GM12878 (cell line): ENCODE data around the gene REXO1. TPM values are rescaled to one million over a fixed set of nuclear protein-coding genes. Genes with fewer than 3 reads are reported as not detected.

ENCODE experiments used
- CEBPB ChIP-seq, 2 experiments: fragments of 150-350 bp in 1 of 2; IDR thresholded peaks; 2 replicates each; pipeline ENCODE4 v1.6.1; 2012 to 2014; ENCODE audit warnings: low read depth in 2 of 2, low read length in 2 of 2, borderline replicate concordance in 1 of 2, inconsistent platforms in 1 of 2
- DPF2 ChIP-seq: fragments of 450-650 bp; IDR thresholded peaks from 2 replicates; pipeline ENCODE4 v1.6.1; 2017; ENCODE audit warnings: mild to moderate bottlenecking
- EED ChIP-seq: sonication (generic); IDR thresholded peaks from 2 replicates; pipeline ENCODE4 v1.6.1; 2016; ENCODE audit warnings: antibody characterized with exemption, low read depth
- EZH2 ChIP-seq: IDR thresholded peaks from 2 replicates; pipeline ENCODE4 v1.6.1; 2012; ENCODE audit warnings: low read depth, mild to moderate bottlenecking, control low read depth, inconsistent platforms, low read length, borderline replicate concordance; ENCODE audit not compliant: control insufficient read depth
- HDGF ChIP-seq: fragments of 450-650 bp; IDR thresholded peaks from 2 replicates; pipeline ENCODE4 v1.6.1; 2016; ENCODE audit warnings: antibody characterized with exemption
- MTA2 ChIP-seq: fragments of 450-650 bp; IDR thresholded peaks from 2 replicates; pipeline ENCODE4 v1.6.1; 2016; ENCODE audit warnings: low read depth, mild to moderate bottlenecking, moderate library complexity
- RBBP5 ChIP-seq: fragments of 200-600 bp; sonication (generic); conservative IDR thresholded peaks from 2 replicates; pipeline ENCODE4 v1.6.1; 2016
- SMC3 ChIP-seq: IDR thresholded peaks from 2 replicates; pipeline ENCODE4 v1.6.1; 2011; ENCODE audit warnings: low read length, improper control_type of control experiment, borderline replicate concordance
- SP1 ChIP-seq: IDR thresholded peaks from one replicate; pipeline ENCODE4 v1.6.1; 2011; ENCODE audit warnings: low read depth, low read length
- TARDBP ChIP-seq: IDR thresholded peaks from 2 replicates; pipeline ENCODE4 v1.6.1; 2016; ENCODE audit warnings: borderline replicate concordance
- TBL1XR1 ChIP-seq: IDR thresholded peaks from 2 replicates; pipeline ENCODE4 v1.6.1; 2012; ENCODE audit warnings: low read depth, low read length, improper control_type of control experiment
- TCF7 ChIP-seq: IDR thresholded peaks from 2 replicates; pipeline ENCODE4 v1.6.1; 2014; ENCODE audit warnings: antibody characterized with exemption, borderline replicate concordance
- YBX1 ChIP-seq: fragments of 450-650 bp; IDR thresholded peaks from 2 replicates; pipeline ENCODE4 v1.6.1; 2016; ENCODE audit warnings: antibody characterized with exemption
- polyA plus RNA-seq, 11 experiments: library from polyadenylated mRNA; depleted of rRNA in 4 of 11; unstranded in 6 of 11; stranded (reverse) in 5 of 11; fragments of >200 nt; fragmentation: Nextera tagmentation in 4 of 11; fragmentation: Illumina TruSeq in 1 of 11; extraction: Ambion mirVana in 4 of 11; extraction: Trizol in 1 of 11; gene quantifications; 1 replicate in 1 of 11; 2 replicates in 10 of 11; pipeline versions ENCODE4 v1.2.1 to v1.2.3, GENCODE V29; 2011 to 2016; ENCODE audit warnings: inconsistent platforms in 2 of 11, missing spikeins in 2 of 11, low read depth in 1 of 11
- total RNA-seq, 4 experiments: library from RNA; depleted of rRNA in 3 of 4; stranded (reverse); fragments of >200 nt in 3 of 4; fragmentation: Illumina TruSeq in 1 of 4; extraction: Trizol in 1 of 4; gene quantifications; 2 replicates each; pipeline versions ENCODE4 v1.2.1 to v1.2.3, GENCODE V29; 2013 to 2021
- TF ChIP-seq, protein P1 (sequence below): fragments of 450-650 bp; formaldehyde crosslinking; IDR thresholded peaks from 2 replicates; pipeline ENCODE4 v1.5.0; 2022; ENCODE audit warnings: mild to moderate bottlenecking, missing genetic modification characterization
- TF ChIP-seq, protein P2 (sequence below): IDR thresholded peaks from 2 replicates; pipeline ENCODE4 v1.6.1; 2011; ENCODE audit warnings: borderline replicate concordance, low read depth, mild to moderate bottlenecking, moderate library complexity, mixed read lengths, low read length; ENCODE audit not compliant: insufficient read depth; ENCODE audit errors: extremely low read length
- TF ChIP-seq, protein P3 (sequence below): fragments of 450-650 bp; IDR thresholded peaks from 2 replicates; pipeline ENCODE4 v1.6.1; 2017; ENCODE audit warnings: antibody characterized with exemption, mild to moderate bottlenecking, moderate library complexity
- TF ChIP-seq, protein P4 (sequence below): IDR thresholded peaks from 2 replicates; pipeline ENCODE4 v1.6.1; 2011; ENCODE audit warnings: low read depth, low read length, improper control_type of control experiment, borderline replicate concordance
- TF ChIP-seq, protein P5 (sequence below): IDR thresholded peaks from 2 replicates; pipeline ENCODE4 v1.6.1; 2012; ENCODE audit warnings: low read depth, low read length, improper control_type of control experiment

The REXO1 gene
- total and polyA plus RNA-seq, 10 of the 15 experiments (the other 5 are each of a cell fraction or from before 2014, with no cell fraction given): 0.03 to 45.2 (median 8.4) TPM

DNA sequence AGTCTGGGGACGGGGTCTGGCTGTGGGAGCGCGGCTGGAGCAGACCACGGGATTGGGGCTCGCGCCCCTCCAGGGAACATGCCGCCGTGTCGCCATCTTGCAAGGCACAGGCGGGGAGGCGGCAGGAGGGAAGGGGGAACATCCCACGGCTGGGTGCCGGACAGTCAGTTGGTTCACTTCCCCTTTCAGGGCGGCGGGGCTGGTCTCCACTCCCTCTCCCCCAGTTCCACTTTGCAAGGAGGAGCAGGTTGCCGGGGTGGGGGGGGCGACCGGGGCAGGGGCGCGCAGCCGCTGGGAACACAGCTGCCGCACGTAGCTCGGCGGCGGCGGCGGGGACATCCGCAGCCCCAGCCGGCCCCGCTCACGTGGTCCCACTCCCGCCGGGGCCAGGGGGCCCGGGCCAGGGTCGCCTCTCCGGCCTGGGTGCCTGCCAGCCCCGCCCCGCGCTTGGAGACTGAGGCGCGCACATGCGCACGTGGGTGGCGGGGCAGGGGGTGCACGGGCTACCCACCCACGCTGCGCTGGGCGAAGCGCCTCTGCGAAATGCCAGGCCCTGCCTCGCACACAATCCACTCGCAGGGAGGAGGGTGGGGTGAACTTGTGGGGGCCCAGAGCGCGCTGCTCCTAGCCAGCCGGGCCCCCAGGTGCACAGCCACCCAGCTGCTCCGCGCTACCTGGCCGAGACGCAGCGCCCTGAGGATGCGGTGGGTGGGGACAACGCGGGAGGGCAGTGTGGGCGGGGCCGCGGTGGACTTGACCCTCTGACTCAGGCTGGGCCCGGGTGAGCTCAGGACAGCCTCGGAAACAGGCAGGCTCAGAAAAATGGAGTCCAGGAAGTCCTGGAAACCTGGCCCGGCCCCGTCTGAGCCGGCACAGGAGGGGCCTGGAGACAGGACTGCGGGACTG, 8.7 kb upstream of the REXO1 start (continued):
- TF ChIP-seq EZH2: no peak
- TF ChIP-seq RBBP5: no peak
- peak; percentile 82; the same call in 1 of the 2 replicates for TF ChIP-seq HDGF
- no peak for TF ChIP-seq SMC3
- TF ChIP-seq TCF7: no peak
- no peak for TF ChIP-seq MTA2
- peak; percentile 84 for TF ChIP-seq DPF2
- no peak for TF ChIP-seq TBL1XR1
- TF ChIP-seq, protein P1, sequence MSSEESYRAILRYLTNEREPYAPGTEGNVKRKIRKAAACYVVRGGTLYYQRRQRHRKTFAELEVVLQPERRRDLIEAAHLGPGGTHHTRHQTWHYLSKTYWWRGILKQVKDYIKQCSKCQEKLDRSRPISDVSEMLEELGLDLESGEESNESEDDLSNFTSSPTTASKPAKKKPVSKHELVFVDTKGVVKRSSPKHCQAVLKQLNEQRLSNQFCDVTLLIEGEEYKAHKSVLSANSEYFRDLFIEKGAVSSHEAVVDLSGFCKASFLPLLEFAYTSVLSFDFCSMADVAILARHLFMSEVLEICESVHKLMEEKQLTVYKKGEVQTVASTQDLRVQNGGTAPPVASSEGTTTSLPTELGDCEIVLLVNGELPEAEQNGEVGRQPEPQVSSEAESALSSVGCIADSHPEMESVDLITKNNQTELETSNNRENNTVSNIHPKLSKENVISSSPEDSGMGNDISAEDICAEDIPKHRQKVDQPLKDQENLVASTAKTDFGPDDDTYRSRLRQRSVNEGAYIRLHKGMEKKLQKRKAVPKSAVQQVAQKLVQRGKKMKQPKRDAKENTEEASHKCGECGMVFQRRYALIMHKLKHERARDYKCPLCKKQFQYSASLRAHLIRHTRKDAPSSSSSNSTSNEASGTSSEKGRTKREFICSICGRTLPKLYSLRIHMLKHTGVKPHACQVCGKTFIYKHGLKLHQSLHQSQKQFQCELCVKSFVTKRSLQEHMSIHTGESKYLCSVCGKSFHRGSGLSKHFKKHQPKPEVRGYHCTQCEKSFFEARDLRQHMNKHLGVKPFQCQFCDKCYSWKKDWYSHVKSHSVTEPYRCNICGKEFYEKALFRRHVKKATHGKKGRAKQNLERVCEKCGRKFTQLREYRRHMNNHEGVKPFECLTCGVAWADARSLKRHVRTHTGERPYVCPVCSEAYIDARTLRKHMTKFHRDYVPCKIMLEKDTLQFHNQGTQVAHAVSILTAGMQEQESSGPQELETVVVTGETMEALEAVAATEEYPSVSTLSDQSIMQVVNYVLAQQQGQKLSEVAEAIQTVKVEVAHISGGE (CRISPR knock-in tag): no peak
- TF ChIP-seq YBX1: no peak
- TF ChIP-seq, protein P2, sequence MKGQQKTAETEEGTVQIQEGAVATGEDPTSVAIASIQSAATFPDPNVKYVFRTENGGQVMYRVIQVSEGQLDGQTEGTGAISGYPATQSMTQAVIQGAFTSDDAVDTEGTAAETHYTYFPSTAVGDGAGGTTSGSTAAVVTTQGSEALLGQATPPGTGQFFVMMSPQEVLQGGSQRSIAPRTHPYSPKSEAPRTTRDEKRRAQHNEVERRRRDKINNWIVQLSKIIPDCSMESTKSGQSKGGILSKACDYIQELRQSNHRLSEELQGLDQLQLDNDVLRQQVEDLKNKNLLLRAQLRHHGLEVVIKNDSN: peak; percentile 60
- TF ChIP-seq EED: peak; percentile 54
- TF ChIP-seq, protein P3, sequence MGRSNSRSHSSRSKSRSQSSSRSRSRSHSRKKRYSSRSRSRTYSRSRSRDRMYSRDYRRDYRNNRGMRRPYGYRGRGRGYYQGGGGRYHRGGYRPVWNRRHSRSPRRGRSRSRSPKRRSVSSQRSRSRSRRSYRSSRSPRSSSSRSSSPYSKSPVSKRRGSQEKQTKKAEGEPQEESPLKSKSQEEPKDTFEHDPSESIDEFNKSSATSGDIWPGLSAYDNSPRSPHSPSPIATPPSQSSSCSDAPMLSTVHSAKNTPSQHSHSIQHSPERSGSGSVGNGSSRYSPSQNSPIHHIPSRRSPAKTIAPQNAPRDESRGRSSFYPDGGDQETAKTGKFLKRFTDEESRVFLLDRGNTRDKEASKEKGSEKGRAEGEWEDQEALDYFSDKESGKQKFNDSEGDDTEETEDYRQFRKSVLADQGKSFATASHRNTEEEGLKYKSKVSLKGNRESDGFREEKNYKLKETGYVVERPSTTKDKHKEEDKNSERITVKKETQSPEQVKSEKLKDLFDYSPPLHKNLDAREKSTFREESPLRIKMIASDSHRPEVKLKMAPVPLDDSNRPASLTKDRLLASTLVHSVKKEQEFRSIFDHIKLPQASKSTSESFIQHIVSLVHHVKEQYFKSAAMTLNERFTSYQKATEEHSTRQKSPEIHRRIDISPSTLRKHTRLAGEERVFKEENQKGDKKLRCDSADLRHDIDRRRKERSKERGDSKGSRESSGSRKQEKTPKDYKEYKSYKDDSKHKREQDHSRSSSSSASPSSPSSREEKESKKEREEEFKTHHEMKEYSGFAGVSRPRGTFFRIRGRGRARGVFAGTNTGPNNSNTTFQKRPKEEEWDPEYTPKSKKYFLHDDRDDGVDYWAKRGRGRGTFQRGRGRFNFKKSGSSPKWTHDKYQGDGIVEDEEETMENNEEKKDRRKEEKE: no peak
- TF ChIP-seq, protein P4, sequence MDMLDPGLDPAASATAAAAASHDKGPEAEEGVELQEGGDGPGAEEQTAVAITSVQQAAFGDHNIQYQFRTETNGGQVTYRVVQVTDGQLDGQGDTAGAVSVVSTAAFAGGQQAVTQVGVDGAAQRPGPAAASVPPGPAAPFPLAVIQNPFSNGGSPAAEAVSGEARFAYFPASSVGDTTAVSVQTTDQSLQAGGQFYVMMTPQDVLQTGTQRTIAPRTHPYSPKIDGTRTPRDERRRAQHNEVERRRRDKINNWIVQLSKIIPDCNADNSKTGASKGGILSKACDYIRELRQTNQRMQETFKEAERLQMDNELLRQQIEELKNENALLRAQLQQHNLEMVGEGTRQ: no peak; the same call in 1 of the 2 replicates
- no peak for TF ChIP-seq CEBPB (IDR thresholded peaks at IDR 0.05; ENCODE audit: borderline replicate concordance in 1 of 2, low read depth in 2 of 2, low read length in 2 of 2)
- no peak for TF ChIP-seq SP1
- TF ChIP-seq TARDBP: no peak
- TF ChIP-seq, protein P5, sequence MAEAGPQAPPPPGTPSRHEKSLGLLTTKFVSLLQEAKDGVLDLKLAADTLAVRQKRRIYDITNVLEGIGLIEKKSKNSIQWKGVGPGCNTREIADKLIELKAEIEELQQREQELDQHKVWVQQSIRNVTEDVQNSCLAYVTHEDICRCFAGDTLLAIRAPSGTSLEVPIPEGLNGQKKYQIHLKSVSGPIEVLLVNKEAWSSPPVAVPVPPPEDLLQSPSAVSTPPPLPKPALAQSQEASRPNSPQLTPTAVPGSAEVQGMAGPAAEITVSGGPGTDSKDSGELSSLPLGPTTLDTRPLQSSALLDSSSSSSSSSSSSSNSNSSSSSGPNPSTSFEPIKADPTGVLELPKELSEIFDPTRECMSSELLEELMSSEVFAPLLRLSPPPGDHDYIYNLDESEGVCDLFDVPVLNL: no peak
